GM21576 (cell line): ENCODE results near the gene FMNL2.

Experiments used
- ATAC-seq: cut with Tn5 transposase; IDR thresholded peaks from one replicate; pipeline ENCODE4 v1.9.1; 2021; ENCODE audit warnings: mild to moderate bottlenecking, moderate library complexity; ENCODE audit not compliant: unreplicated experiment

FMNL2 gene

DNA sequence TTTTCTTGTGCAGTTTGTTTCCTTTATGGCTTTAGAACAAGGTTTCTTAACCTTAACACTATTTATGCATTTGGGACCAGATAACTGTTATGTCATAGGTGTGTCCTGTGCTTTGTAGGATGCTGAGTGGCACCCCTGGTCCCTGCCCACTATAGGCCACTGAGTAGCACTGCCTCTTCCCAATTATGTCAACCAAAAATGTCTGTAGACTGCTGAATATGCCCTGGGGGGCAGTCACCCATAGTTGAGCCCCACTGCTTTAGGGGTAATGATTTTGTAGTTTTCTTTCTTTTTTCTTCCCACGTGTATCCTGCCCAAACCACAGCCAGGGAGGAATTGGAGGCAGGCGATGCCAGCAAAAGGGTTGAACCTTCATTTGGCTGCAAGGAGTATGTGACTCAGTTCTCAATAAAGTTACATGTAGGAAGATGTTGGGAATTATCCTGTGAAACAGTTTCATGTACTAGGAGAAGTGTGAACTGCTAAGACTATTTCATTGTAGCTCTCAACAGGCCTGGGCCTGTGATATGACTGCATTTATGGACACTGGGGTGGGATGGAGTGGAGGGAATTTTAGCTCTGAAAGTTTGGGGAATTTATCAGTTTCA is 65.7 kb downstream of the FMNL2 start:
- no peak for ATAC-seq

- no peak for ATAC-seq
Observed at GRCh38 chr2:152402780-152403759, 68.1 kb downstream of the FMNL2 start.

- ATAC-seq, result no peak
Observed at GRCh38 chr2:152405206-152406118, 70.5 kb downstream of the FMNL2 start.

DNA sequence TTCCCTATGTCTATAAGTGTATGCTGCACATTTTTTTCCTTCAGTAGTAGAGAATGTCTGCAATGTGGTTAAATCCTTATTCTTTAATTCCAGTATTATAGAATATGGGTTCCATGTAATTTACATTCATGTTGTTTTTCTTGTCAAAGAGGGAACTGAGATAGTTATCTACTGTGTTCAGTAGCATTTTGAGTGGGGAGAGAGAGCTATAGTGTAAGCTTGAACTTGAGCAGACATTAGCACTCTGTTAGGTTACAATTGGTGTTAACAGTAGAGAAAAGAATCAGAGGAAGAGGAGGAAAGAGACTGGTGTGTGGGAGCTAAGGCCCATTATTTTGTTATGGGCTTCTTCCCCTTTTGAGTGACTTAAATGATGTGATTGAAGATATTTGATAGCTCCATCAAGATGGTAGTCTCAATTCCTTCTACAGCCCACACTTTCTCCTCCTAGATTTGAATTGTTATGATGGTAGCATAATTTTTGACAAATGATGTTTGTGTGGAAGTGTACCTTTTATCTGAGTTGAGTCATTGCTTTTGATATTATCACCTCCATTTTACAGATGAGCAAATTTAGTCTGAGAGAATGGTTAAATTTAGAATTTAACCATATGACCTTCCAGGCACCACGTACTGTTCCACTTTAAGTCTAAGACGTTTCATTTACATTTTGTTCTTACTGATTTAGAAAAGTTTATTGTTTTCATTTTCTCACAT is 71.3 kb downstream of the FMNL2 start:
- ATAC-seq, result peak; percentile 56

DNA sequence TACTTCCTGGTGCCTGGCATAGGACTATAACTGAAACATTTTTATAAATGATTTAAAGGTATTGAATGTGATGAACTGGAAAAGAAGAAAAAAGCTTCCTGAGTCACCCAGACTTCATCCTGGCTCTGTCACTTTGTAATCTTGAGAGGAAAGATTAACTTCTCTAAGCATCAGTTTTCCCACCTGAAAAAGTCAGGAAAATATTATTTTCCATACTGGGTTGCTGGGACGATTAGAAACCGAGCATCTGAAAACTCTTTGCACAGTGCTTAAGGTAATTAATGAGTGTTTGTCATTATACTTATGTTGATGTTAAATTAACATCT is 71.8 kb downstream of the FMNL2 start:
- ATAC-seq, result no peak

GRCh38 chr2:152407204-152407721 is 72.3 kb downstream of the FMNL2 start:
- ATAC-seq, result peak; percentile 80

DNA sequence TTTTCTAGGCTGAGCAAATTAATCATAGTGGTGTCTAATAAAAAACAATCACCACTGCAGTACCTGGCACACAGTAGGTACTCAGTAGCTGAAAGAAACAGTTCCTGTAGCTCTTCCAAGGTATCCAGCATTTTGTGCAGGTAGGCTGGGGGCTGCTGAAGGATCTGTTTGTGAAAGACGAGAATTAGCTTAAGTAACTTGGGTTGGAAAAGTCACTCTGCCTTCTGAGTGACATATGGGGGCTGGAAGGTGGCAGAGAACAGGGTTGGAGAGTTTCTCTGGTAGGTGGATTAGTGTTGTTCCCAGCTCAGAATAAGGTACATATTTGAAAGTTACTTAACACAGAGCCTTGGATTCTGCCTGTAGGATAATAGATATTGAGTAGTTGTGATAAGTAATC is 72.8 kb downstream of the FMNL2 start:
- no peak for ATAC-seq

DNA sequence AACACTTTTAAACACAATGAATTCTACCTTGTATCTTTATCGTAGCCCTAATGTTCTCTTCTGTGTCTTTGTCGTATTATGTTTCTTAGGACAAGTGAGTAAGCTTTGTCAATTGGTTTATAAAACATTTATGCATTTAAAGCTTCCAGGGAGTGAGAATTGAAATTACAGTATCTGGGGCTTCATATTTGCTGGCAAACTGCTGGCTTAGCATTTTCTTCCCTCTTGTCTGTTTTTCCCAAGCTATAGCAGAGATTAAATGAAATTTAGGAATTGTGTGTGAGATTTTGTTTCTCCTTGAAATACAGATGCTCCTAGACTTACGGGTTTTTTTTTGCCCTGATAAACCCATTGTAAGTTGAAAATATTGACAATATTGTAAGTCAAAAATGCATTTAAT is 73.3 kb downstream of the FMNL2 start:
- ATAC-seq, result no peak

DNA sequence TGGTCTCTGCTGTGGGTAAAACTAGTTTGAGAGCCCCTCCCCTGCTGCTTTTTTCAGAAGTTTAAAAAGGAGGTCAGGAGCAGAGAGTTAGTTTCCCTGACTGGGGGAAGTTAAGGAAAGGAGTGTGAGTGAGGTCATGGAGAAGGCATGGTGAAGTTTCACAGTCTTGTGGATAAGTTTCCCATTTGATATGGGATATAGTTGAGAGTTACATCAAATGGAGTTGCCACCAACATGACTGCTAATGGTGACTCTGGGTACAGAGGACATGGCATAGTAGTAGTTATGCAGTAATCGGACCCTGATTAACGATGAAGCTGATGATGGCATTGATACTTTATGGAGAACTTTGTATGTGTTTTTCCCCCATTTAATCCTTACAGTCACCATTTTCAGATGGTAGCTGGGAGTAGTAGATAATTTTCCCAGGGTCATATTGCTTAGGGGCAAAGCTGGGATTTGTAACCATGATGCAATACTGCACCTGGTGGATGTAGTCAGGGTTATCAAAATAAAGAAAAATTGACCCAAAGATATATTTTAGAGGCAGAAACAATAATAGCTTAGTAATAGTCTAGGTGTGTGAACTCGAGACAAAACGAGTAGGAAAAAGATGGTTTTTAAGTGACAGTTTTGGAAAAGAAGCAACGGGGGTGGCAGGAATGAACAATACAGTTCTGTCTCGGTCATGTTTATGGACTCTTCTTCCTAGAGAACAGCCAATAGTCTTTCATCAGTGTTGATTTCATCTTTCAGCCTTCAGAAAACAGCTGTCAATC is 74.6 kb downstream of the FMNL2 start:
- no peak for ATAC-seq

GRCh38 chr2:152410165-152410597 is 75.2 kb downstream of the FMNL2 start:
- no peak for ATAC-seq

DNA sequence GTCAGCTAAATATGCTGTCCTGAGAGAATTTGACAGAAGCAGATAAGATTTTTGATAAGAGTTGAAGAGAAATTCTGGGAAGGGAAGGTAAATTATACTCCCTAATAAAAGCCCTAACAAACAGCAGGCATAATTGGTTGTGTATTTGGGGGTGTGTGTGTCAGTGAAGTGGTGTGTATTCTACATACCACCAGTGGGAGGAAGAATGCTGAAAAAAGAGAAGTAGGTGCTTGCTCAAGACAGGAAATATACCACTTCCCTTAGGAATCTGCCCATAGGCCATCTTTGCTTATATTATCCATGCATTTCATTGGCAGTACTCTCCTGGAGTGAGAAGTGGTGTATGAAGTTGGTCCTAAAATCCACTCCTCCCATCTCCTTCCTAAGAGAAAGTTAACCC is 76.2 kb downstream of the FMNL2 start:
- ATAC-seq, result no peak

- no peak for ATAC-seq
Observed at GRCh38 chr2:152413228-152414030, 78.5 kb downstream of the FMNL2 start.

GRCh38 chr2:152415231-152415642 is 80.3 kb downstream of the FMNL2 start:
- no peak for ATAC-seq

GRCh38 chr2:152415796-152416195 is 80.8 kb downstream of the FMNL2 start:
- no peak for ATAC-seq

DNA sequence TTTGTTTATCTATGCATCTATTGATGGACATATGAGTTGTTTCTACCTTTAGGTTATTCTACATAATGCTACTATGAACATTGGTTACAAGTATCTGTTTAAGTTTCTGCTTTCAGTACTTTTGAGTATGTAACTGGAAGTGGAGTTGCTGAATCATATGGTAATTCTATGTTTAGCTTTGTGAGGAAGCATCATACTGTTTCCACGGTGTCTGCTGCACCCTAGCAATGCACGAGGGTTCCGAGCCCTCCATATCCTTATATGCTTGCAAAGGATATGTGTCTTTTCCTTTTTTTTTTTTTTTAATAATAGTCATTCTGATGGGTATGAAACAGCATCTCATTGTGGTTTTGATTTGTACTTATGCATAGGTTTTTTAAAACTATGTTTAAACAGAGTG is 83.7 kb downstream of the FMNL2 start:
- ATAC-seq, result peak; percentile 37

- ATAC-seq, result no peak
Observed at GRCh38 chr2:152419944-152420343, 85.0 kb downstream of the FMNL2 start.

DNA sequence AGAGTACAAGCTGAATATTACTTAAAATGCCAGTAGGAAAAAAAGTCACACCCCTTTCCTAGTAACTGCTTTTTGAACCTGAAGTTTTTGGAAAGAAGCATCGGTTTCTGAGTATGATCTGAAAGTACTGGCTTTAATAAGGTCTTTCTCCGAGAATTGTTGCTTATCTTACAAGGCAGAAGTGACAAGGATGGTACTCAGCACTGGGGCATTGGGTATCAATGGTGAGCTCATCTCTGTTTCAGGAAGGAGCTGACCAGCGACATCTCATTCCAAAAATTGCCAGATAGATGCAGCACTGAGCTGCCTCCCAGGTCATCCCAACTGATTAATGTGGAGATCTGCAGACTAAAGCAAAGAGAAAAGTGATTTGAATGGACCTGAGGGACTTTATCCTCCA is 85.4 kb downstream of the FMNL2 start:
- ATAC-seq, result no peak

DNA sequence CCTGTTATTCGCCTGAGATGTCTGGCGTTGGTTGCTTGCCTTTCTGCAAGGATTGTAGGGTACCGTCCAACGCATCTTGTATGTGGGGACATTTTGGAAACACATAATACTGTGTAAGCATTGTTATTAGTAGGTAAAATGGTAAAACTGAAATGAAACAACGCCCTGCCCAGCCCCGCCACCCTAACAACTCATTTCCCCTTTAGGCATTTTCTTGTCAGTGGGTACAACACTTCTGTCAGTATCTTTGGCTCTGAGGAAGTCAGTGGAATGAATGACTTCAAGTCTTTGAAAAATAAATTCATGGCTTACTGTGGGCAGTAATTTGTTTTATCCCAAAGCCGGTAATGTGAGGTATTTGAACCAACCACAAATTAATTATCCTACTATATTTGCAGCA is 86.0 kb downstream of the FMNL2 start:
- ATAC-seq, result no peak
